CD4-positive, alpha-beta T cell (primary cell): ENCODE data around the gene ACTN4. TPM values are rescaled to one million over a fixed set of nuclear protein-coding genes. Genes with fewer than 3 reads are reported as not detected.

Source experiments
- ATAC-seq: fragments of 200-7000 bp; cut with Tn5 transposase; one replicate; pipeline ENCODE4 v1.10.0; 2022; ENCODE audit warnings: mild to moderate bottlenecking; ENCODE audit not compliant: poor library complexity
- CTCF ChIA-PET: fragments of 350-600 bp; sonication (Branson Sonifier 250); formaldehyde crosslinking; loops from one replicate; lab custom pipeline; 2021; ENCODE audit warnings: antibody characterized with exemption, inconsistent platforms; lab: Charles Lee
- POLR2A ChIA-PET: fragments of 350-600 bp; sonication (Branson Sonifier 250); formaldehyde crosslinking; loops from one replicate; lab custom pipeline; 2021; ENCODE audit warnings: antibody characterized with exemption, inconsistent platforms; lab: Charles Lee
- DNase-seq, 14 experiments: peaks; one replicate each; pipeline ENCODE4 v3.0.0-alpha.2; 2013 to 2020; ENCODE audit warnings: mixed read lengths in 2 of 14
- H3K27ac ChIP-seq, 2 donors: one replicate each; pipeline versions ENCODE4 v1.5.1 to v1.7.0; 2013; ENCODE audit warnings: low read length in 2 of 2, low read depth in 1 of 2, mild to moderate bottlenecking in 1 of 2
- H3K27me3 ChIP-seq, 2 experiments: 1 replicate in 1 of 2; 2 replicates in 1 of 2; pipeline versions ENCODE4 v1.6.1 to v1.7.0; 2013; ENCODE audit warnings: low read length in 2 of 2, control low read depth in 1 of 2, mild to moderate bottlenecking in 1 of 2, moderate library complexity in 1 of 2; ENCODE audit not compliant: insufficient read depth in 2 of 2, control insufficient read depth in 1 of 2
- H3K36me3 ChIP-seq: one replicate; pipeline ENCODE4 v1.6.1; 2013; ENCODE audit warnings: low read length, control low read depth; ENCODE audit not compliant: insufficient read depth
- H3K4me1 ChIP-seq: one replicate; pipeline ENCODE4 v1.6.1; 2013; ENCODE audit warnings: low read length, control low read depth; ENCODE audit not compliant: insufficient read depth
- H3K4me3 ChIP-seq: one replicate; pipeline ENCODE4 v1.5.1; 2013; ENCODE audit warnings: mild to moderate bottlenecking, low read length, moderate library complexity
- H3K9me3 ChIP-seq, 2 experiments: 1 replicate in 1 of 2; 2 replicates in 1 of 2; pipeline versions ENCODE4 v1.6.1 to v1.7.0; 2013; ENCODE audit warnings: low read length in 2 of 2, mild to moderate bottlenecking in 2 of 2, control low read depth in 1 of 2, moderate library complexity in 1 of 2; ENCODE audit not compliant: control insufficient read depth in 1 of 2, insufficient read depth in 1 of 2
- H3K27ac Mint-ChIP-seq: one replicate; pipeline ENCODE4 v1.8.0; 2020; ENCODE audit warnings: mixed read lengths
- H3K27me3 Mint-ChIP-seq: one replicate; pipeline ENCODE4 v1.8.0; 2021; ENCODE audit warnings: mixed read lengths
- H3K36me3 Mint-ChIP-seq: one replicate; pipeline ENCODE4 v1.8.0; 2021; ENCODE audit warnings: low read depth, mixed read lengths
- H3K4me1 Mint-ChIP-seq: one replicate; pipeline ENCODE4 v1.8.0; 2021; ENCODE audit warnings: low read depth, mixed read lengths
- H3K4me3 Mint-ChIP-seq: one replicate; pipeline ENCODE4 v1.8.0; 2020; ENCODE audit warnings: mild to moderate bottlenecking, mixed read lengths
- H3K9me3 Mint-ChIP-seq: one replicate; pipeline ENCODE4 v1.8.0; 2020; ENCODE audit warnings: mixed read lengths
- CTCF ChIP-seq: fragments of 200-600 bp; IDR thresholded peaks from one replicate; pipeline ENCODE4 v1.8.0; 2022; ENCODE audit warnings: antibody characterized with exemption, mild to moderate bottlenecking
- intact Hi-C, 2 experiments: fragments of 100-400 bp; cut with DNase I in 1 of 2; cut with micrococcal nuclease in 1 of 2; formaldehyde crosslinking; loops; one replicate each; pipeline versions ENCODE4 v1.15.1 to v1.9.0; 2023 to 2025; cut with DNase I, micrococcal nuclease
- total RNA-seq, 174 experiments: library from RNA in 2 of 174; stranded (reverse) in 2 of 174; gene quantifications; one replicate each; pipeline ENCODE4 v1.2.3 and lab custom pipeline; 2021 to 2026

ACTN4 gene
- total RNA-seq, 2 experiments from 2014 or later, result 70.3 to 84.0 TPM

- Mint-ChIP-seq H3K4me3 (no peak overlapping the region), H3K4me1 (peaks cover 45% of the 10 kb centered on the region), H3K9me3 (no peaks in the 10 kb centered on the region), H3K27ac (no peak overlapping the region), H3K27me3 (no peaks in the 10 kb centered on the region), H3K36me3 (peaks cover 9% of the 10 kb centered on the region)
- peaks cover 29% of the 10 kb centered on the region for H3K36me3 ChIP-seq
- no peak for TF ChIP-seq CTCF
- no peak overlapping the region for H3K4me3 ChIP-seq
- H3K9me3 ChIP-seq, result no peaks in the 10 kb centered on the region
- ATAC-seq, result no peak
- no peak for DNase-seq
- H3K27me3 ChIP-seq, result no peaks in the 10 kb centered on the region
- ChIA-PET CTCF (no interaction called here), POLR2A (no interaction called here)
- peaks cover 80% of the 10 kb centered on the region for H3K4me1 ChIP-seq
- intact Hi-C loops, result no loop called here
- H3K27ac ChIP-seq, result no peak overlapping the region
These were observed 48.6 kb downstream of the ACTN4 start for GRCh38 chr19:38695832-38696728.

GRCh38 chr19:38696729-38697055 lies 49.2 kb downstream of the ACTN4 start:
- intact Hi-C loops, result no loop called here
- TF ChIP-seq CTCF, result no peak
- peaks cover 9% of the 10 kb centered on the region for H3K36me3 Mint-ChIP-seq
- Histone ChIP-seq H3K4me3 (no peak overlapping the region), H3K27me3 (no peaks in the 10 kb centered on the region), H3K9me3 (no peaks in the 10 kb centered on the region), H3K4me1 (peaks cover 75% of the 10 kb centered on the region), H3K36me3 (peaks cover 35% of the 10 kb centered on the region), H3K27ac (no peak overlapping the region)
- no peak overlapping the region for H3K4me3 Mint-ChIP-seq
- no peaks in the 10 kb centered on the region for H3K27me3 Mint-ChIP-seq
- CTCF ChIA-PET, result no interaction called here
- H3K9me3 Mint-ChIP-seq, result no peaks in the 10 kb centered on the region
- DNase-seq, result no peak
- H3K27ac Mint-ChIP-seq, result no peak overlapping the region
- peaks cover 44% of the 10 kb centered on the region for H3K4me1 Mint-ChIP-seq
- POLR2A ChIA-PET, result no interaction called here
- no peak for ATAC-seq

- H3K4me1 ChIP-seq, result peaks cover 70% of the 10 kb centered on the region
- H3K4me1 Mint-ChIP-seq, result peaks cover 39% of the 10 kb centered on the region
- peaks cover 40% of the 10 kb centered on the region for H3K36me3 ChIP-seq
- DNase-seq (no peak), ATAC-seq (no peak)
- H3K4me3 ChIP-seq, result no peak overlapping the region
- ChIA-PET CTCF (no interaction called here), POLR2A (no interaction called here)
- H3K9me3 Mint-ChIP-seq, result no peaks in the 10 kb centered on the region
- peaks cover 9% of the 10 kb centered on the region for H3K36me3 Mint-ChIP-seq
- no peak overlapping the region for H3K4me3 Mint-ChIP-seq
- no peak overlapping the region for H3K27ac Mint-ChIP-seq
- TF ChIP-seq CTCF, result no peak
- no peaks in the 10 kb centered on the region for H3K9me3 ChIP-seq
- H3K27ac ChIP-seq, result no peak overlapping the region
- intact Hi-C loops, result no loop called here
- H3K27me3 Mint-ChIP-seq, result no peaks in the 10 kb centered on the region
- no peaks in the 10 kb centered on the region for H3K27me3 ChIP-seq
These were observed 49.7 kb downstream of the ACTN4 start for GRCh38 chr19:38697197-38697596.
